Endothelial cell of umbilical vein (primary cell): ENCODE results near the gene EPHA8. TPM values are rescaled to one million over a fixed set of nuclear protein-coding genes. Genes with fewer than 3 reads are reported as not detected.

Experiments used
- BruUV-seq: library from RNA; stranded (reverse); fragments of 400-500 nt; replicated peaks from 2 replicates; lab custom pipeline; 2021; lab: Mats Ljungman, UMichigan
- CTCF ChIA-PET: fragments of 300-600, 350-600 bp; sonication (Branson Sonifier 250); formaldehyde crosslinking; loops from one replicate; lab custom pipeline; 2021; ENCODE audit warnings: antibody characterized with exemption, inconsistent platforms; lab: Charles Lee
- POLR2A ChIA-PET: fragments of 300-600, 350-600 bp; sonication (Branson Sonifier 250); formaldehyde crosslinking; loops from one replicate; lab custom pipeline; 2021; ENCODE audit warnings: antibody characterized with exemption, inconsistent platforms; lab: Charles Lee
- DNase-seq: peaks from one replicate; pipeline ENCODE4 v3.0.0-alpha.2; 2011; ENCODE audit warnings: low read depth, low spot score
- FAIRE-seq: peaks from 2 replicates; lab custom pipeline; 2011; peaks lifted over from hg19 to GRCh38; lab: Jason Lieb, UNC
- H2AFZ ChIP-seq: 2 replicates; pipeline ENCODE4 v1.6.0; 2012; ENCODE audit warnings: low read depth, low read length, control low read depth, inconsistent platforms
- H3K27ac ChIP-seq: 2 replicates; pipeline ENCODE4 v1.5.1; 2011; ENCODE audit warnings: low read depth, mild to moderate bottlenecking, control low read depth, low read length, moderate library complexity; ENCODE audit not compliant: insufficient read depth
- H3K27me3 ChIP-seq, 2 experiments: 2 replicates each; pipeline versions ENCODE4 v1.6.0 to v1.6.1; 2011; ENCODE audit warnings: low read length in 2 of 2, mixed read lengths in 1 of 2; ENCODE audit not compliant: control insufficient read depth in 2 of 2, insufficient read depth in 2 of 2
- H3K36me3 ChIP-seq, 2 experiments: 2 replicates in 1 of 2; 3 replicates in 1 of 2; pipeline ENCODE4 v1.5.1; 2011; ENCODE audit warnings: low read length in 2 of 2, mild to moderate bottlenecking in 1 of 2, moderate library complexity in 1 of 2; ENCODE audit not compliant: control insufficient read depth in 2 of 2, insufficient read depth in 2 of 2; ENCODE audit errors: extremely low read depth in 1 of 2
- H3K4me1 ChIP-seq: 3 replicates; pipeline ENCODE4 v1.5.1; 2011; ENCODE audit warnings: mild to moderate bottlenecking, low read length; ENCODE audit not compliant: control insufficient read depth, insufficient read depth; ENCODE audit errors: extremely low read depth
- H3K4me2 ChIP-seq: 2 replicates; pipeline ENCODE4 v1.6.1; 2011; ENCODE audit warnings: low read length, control low read depth, mixed read lengths; ENCODE audit not compliant: insufficient read depth
- H3K4me3 ChIP-seq, 3 experiments: fragments of 200-600 bp in 1 of 3; sonication (generic), shearing (Covaris generic) in 1 of 3; replicated peaks in 1 of 3; 2 replicates each; pipeline ENCODE4 v1.5.1; 2011 to 2016; ENCODE audit warnings: control low read depth in 3 of 3, low read length in 3 of 3, mild to moderate bottlenecking in 2 of 3, inconsistent platforms in 1 of 3, low read depth in 1 of 3, moderate library complexity in 1 of 3; ENCODE audit not compliant: insufficient read depth in 1 of 3
- H3K79me2 ChIP-seq: 2 replicates; pipeline ENCODE4 v1.6.0; 2012; ENCODE audit warnings: low read length, inconsistent platforms; ENCODE audit not compliant: control insufficient read depth, insufficient read depth
- H3K9ac ChIP-seq: replicated peaks from 2 replicates; pipeline ENCODE3; 2011; ENCODE audit warnings: low read length, control low read depth; ENCODE audit not compliant: insufficient read depth; ENCODE audit errors: extremely low read depth
- H3K9me1 ChIP-seq: replicated peaks from 3 replicates; pipeline ENCODE4 v1.6.0; 2011; ENCODE audit warnings: mild to moderate bottlenecking, low read length; ENCODE audit not compliant: control insufficient read depth, insufficient read depth; ENCODE audit errors: extremely low read depth
- H3K9me3 ChIP-seq: replicated peaks from 2 replicates; pipeline ENCODE4 v1.5.1; 2012; ENCODE audit warnings: low read length, inconsistent platforms; ENCODE audit not compliant: control insufficient read depth, insufficient read depth
- H4K20me1 ChIP-seq: replicated peaks from 2 replicates; pipeline ENCODE3; 2011; ENCODE audit warnings: mild to moderate bottlenecking, low read length; ENCODE audit not compliant: control insufficient read depth, insufficient read depth; ENCODE audit errors: extremely low read depth
- CTCF ChIP-seq, 2 donors: IDR thresholded peaks; 1 replicate in 1 of 2; 2 replicates in 1 of 2; pipeline ENCODE4 v1.5.1; 2011; ENCODE audit warnings: low read length in 2 of 2, mild to moderate bottlenecking in 2 of 2, moderate library complexity in 2 of 2, control low read depth in 1 of 2, inconsistent platforms in 1 of 2, low read depth in 1 of 2; ENCODE audit not compliant: insufficient read depth in 1 of 2; ENCODE audit errors: extremely low read depth in 1 of 2
- EZH2 ChIP-seq: IDR thresholded peaks from 2 replicates; pipeline ENCODE4 v1.6.1; 2012; ENCODE audit warnings: borderline replicate concordance, low read depth, mild to moderate bottlenecking, moderate library complexity, low read length, inconsistent platforms; ENCODE audit not compliant: severe bottlenecking
- FOS ChIP-seq: IDR thresholded peaks from 2 replicates; pipeline ENCODE4 v1.6.1; 2011; ENCODE audit warnings: mild to moderate bottlenecking, low read length, moderate library complexity, borderline replicate concordance; ENCODE audit not compliant: insufficient read depth
- GATA2 ChIP-seq: IDR thresholded peaks from 2 replicates; pipeline ENCODE4 v1.7.0; 2011; ENCODE audit warnings: low read depth, mild to moderate bottlenecking, moderate library complexity, mixed read lengths, low read length; ENCODE audit not compliant: insufficient read length, insufficient read depth
- JUN ChIP-seq: IDR thresholded peaks from 2 replicates; pipeline ENCODE4 v1.6.1; 2011; ENCODE audit warnings: borderline replicate concordance, low read depth; ENCODE audit not compliant: insufficient read length, insufficient read depth
- MYC ChIP-seq: IDR thresholded peaks from one replicate; pipeline ENCODE4 v1.6.1; 2011; ENCODE audit warnings: mild to moderate bottlenecking, low read depth, low read length
- POLR2A ChIP-seq: IDR thresholded peaks from 2 replicates; pipeline ENCODE4 v1.6.1; 2012; ENCODE audit warnings: low read depth, mild to moderate bottlenecking, control low read depth, low read length
- POLR2AphosphoS5 ChIP-seq: IDR thresholded peaks from 2 replicates; pipeline ENCODE4 v1.6.1; 2012; ENCODE audit warnings: low read depth, mild to moderate bottlenecking, control low read depth, low read length, moderate library complexity; ENCODE audit not compliant: insufficient read depth
- dilution Hi-C: fragments of 300-500 bp; cut with MboI; formaldehyde crosslinking; loops from one replicate; pipeline ENCODE4 v1.15.0; 2019; ENCODE audit warnings: low sequenced_read_pairs; ENCODE audit not compliant: extremely low pct_ligation_motif_present
- intact Hi-C: fragments of 100-400 bp; cut with micrococcal nuclease; formaldehyde crosslinking; loops from one replicate; pipeline ENCODE4 v1.10.0; 2022
- polyA plus RNA-seq, 4 experiments: library from polyadenylated mRNA; depleted of rRNA in 3 of 4; stranded (reverse) in 3 of 4; unstranded in 1 of 4; fragments of >200 nt; gene quantifications; 2 replicates each; pipeline versions ENCODE4 v1.2.1 to v1.2.3, GENCODE V29; 2011 to 2012; ENCODE audit warnings: missing spikeins in 1 of 4
- total RNA-seq: library from RNA; stranded (reverse); gene quantifications from 2 replicates; pipeline ENCODE4 v1.2.3, GENCODE V29; 2021
- TF ChIP-seq, protein P1 (sequence below): IDR thresholded peaks from 2 replicates; pipeline ENCODE4 v1.6.1; 2011; ENCODE audit not compliant: insufficient read depth, insufficient read length

Gene EPHA8
- total and polyA plus RNA-seq, 2 donors (not counting 3 experiments of a cell fraction or from before 2014, with no cell fraction given), result not detected

GRCh38 chr1:22612671-22613571 lies 49.6 kb downstream of the EPHA8 start:
- H3K36me3 ChIP-seq, result no peaks in the 10 kb centered on the region
- TF ChIP-seq, protein P1, sequence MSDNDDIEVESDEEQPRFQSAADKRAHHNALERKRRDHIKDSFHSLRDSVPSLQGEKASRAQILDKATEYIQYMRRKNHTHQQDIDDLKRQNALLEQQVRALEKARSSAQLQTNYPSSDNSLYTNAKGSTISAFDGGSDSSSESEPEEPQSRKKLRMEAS, result no peak
- no peak for TF ChIP-seq CTCF (IDR thresholded peaks at IDR 0.05; ENCODE audit: extremely low read depth in 1 of 2, insufficient read depth in 1 of 2, low read depth in 1 of 2, low read length in 2 of 2)
- TF ChIP-seq POLR2AphosphoS5, result no peak
- TF ChIP-seq FOS, result no peak
- TF ChIP-seq GATA2, result no peak
- no peak for TF ChIP-seq JUN
- TF ChIP-seq POLR2A, result no peak
- no peak for TF ChIP-seq MYC
- TF ChIP-seq EZH2, result no peak
- ChIA-PET POLR2A (no interaction called here), CTCF (interaction anchor here (1.1 kb wide), 1 partner anchor 22 kb away, joined by 3 read pairs; no protein-coding TSS in a partner anchor)
- no peaks in the 10 kb centered on the region for H3K4me1 ChIP-seq
- no peak overlapping the region for H3K4me3 ChIP-seq
- H3K27ac ChIP-seq, result no peak overlapping the region
- no peaks in the 10 kb centered on the region for H4K20me1 ChIP-seq
- intact Hi-C loops (no loop called here), dilution Hi-C loops (no loop called here)
- H3K79me2 ChIP-seq, result no peaks in the 10 kb centered on the region
- no peaks in the 10 kb centered on the region for H3K9me1 ChIP-seq
- no peak for DNase-seq
- no peak overlapping the region for H3K4me2 ChIP-seq
- H3K9me3 ChIP-seq, result no peaks in the 10 kb centered on the region
- no peaks in the 10 kb centered on the region for H3K27me3 ChIP-seq
- no peak for FAIRE-seq
- no peak overlapping the region for H2AFZ ChIP-seq
- no peak overlapping the region for H3K9ac ChIP-seq
- no TSS peak for BruUV-seq
